SK-N-DZ (cell line): ENCODE measurements around the gene CTDSPL.

Source experiments
- DNase-seq: peaks from one replicate; pipeline ENCODE4 v3.0.0-alpha.2; 2015; ENCODE audit warnings: low spot score

CTDSPL gene

GRCh38 chr3:37912052-37912733 lies 50.5 kb downstream of the CTDSPL start:
- no peak for DNase-seq

GRCh38 chr3:37913522-37913921 lies 51.8 kb downstream of the CTDSPL start:
- DNase-seq: no peak

GRCh38 chr3:37916685-37917084 lies 55.0 kb downstream of the CTDSPL start:
- no peak for DNase-seq

DNA sequence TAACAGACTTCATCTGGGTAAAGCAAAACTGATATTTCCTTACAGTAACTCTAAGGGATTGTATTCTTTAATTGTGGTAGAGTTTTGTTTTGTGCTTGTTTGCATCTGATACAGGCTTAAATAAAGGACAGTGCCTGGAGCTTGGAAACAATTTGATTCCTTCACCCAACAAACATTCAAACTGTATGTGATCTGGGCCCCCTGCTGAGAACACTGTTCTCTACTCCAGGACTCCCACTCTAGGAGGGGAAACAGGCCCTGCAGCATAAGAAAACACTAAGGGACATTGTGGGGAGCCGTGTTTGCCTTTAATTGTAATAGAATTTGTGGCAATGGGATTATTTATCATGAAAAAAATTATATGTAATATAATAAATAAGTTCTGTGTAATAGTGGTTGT lies 56.9 kb downstream of the CTDSPL start:
- no peak for DNase-seq

GRCh38 chr3:37920156-37920699 lies 58.5 kb downstream of the CTDSPL start:
- no peak for DNase-seq

- no peak for DNase-seq
Observed at GRCh38 chr3:37921025-37921424, 59.3 kb downstream of the CTDSPL start.

- DNase-seq: no peak
Observed at GRCh38 chr3:37922721-37923568, 61.3 kb downstream of the CTDSPL start.

GRCh38 chr3:37923569-37924040 lies 61.9 kb downstream of the CTDSPL start:
- no peak for DNase-seq

- no peak for DNase-seq
Observed at GRCh38 chr3:37924453-37924852, 62.8 kb downstream of the CTDSPL start.

DNA sequence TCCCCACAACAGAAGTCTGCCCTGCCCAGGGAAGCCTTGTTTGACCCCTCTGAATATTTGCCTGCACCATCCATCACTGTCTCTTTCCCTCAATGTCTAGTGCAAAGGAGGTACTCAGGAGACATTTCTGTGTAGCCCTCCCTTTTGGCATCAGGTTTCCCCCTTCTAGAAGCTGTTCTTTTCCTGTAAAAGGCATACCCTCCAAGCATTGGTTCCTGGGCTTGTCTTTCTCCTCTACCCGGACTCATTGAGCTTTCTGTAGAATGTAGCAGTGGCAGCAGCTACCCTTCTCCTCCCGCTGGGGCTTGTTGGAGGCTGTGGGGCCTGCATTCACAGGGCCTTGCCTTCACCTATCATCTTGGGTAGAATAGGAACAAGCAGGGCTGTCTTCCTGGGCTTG lies 63.5 kb downstream of the CTDSPL start:
- DNase-seq: no peak

DNA sequence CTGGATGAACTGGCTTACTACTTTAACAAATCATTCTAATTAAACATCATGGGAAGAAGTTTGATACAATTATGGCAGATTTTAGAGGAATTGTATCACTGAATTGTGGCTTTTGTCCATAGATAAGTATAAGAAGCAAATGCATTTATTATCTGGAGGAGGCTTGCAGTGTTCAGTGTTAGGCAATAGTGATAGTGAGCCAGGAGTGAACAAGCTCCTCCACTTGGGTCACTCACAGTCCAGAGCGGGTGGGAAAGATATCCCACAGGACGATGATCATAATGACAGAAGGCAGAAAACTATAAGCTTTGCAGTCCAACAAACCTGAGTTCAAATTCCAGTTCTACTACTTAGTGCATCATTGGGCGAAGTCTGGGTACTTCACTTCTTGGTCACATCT lies 64.9 kb downstream of the CTDSPL start:
- no peak for DNase-seq

- DNase-seq: no peak
Observed at GRCh38 chr3:37930495-37930894, 68.8 kb downstream of the CTDSPL start.

DNA sequence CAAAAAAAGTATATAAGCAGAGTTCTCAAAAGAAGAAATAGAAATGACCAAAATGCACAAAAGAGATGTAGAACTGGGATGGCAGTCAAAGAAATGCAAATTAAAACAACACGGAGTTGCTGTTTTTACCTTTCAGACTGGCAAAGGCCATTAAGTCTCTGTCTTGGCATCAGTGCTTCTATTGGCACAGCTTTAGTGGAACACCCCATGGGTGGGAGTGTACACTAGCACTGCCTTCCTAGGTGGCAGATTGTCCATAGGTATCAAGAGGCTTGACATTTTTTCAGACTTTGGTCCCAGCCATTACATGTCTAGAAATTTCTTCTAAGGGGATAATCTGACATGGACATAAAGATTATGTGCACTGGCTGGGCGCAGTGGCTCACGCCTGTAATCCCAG lies 70.8 kb downstream of the CTDSPL start:
- DNase-seq: no peak

DNA sequence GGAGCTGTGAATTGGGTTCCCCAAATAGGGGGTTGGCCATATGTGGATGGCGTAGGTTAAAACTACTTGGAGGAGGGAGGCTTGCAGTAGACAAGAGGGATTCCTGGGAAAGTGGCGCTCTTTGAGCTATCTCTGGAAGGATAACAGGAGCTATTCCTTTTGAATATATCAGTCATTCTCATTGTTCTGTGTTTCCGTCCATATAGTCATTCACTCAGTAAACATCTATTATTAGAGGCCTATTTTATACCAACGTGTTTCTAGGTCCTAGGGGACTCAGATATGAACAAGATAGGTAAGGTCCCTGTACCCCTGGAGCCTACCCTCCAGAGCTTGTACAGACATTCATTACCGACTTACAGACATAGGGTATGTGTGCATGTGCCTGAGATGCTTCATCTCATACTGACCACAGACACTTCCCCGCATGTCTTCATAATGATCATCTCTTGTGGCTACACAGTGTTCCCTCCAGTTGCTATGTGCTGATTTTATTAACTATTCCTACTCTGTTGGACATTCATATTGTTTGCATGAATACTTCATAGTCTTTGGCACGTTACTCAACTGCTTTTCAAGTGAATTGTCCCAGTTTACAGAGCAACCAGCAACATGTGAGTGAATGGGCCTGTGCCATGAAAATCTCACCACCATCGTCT lies 73.1 kb downstream of the CTDSPL start:
- DNase-seq: no peak

GRCh38 chr3:37935290-37935668 lies 73.6 kb downstream of the CTDSPL start:
- DNase-seq: no peak

GRCh38 chr3:37935756-37936666 lies 74.3 kb downstream of the CTDSPL start:
- DNase-seq: no peak

DNA sequence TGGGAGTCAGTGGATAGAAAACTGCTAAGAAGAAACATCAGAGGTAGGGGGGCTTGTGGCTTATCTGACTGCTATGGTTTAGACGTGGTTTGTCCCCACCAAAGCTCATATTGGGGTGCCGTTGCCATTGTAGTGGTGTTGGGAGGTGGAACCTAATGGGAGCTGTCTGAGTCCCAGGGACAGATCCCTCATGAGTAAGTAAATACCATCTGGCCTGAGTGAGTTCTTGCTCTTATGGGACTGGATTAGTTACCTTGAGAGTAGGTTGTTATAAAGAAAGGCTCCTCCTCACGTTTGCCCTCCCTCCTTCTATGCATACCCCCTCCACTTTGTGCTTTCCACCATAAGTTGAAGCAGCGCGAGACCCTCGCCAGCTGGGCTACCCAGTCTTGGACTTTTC lies 75.5 kb downstream of the CTDSPL start:
- no peak for DNase-seq

GRCh38 chr3:37938011-37938410 lies 76.3 kb downstream of the CTDSPL start:
- DNase-seq: no peak

- DNase-seq: no peak
Observed at GRCh38 chr3:37940242-37940908, 78.7 kb downstream of the CTDSPL start.
